Medulla oblongata (tissue), 1 donor: Measurements from ENCODE around the gene GCKR.
A peak's percentile ranks its signal among the peaks of the same experiment; 100 is the strongest.

Source experiments
- DNase-seq: peaks from one replicate; pipeline ENCODE4 v3.0.0-alpha.2; 2015; ENCODE audit errors: extremely low spot score

The GCKR gene

GRCh38 chr2:27496357-27497287, at the start of gene GCKR:
Gene GCKR (plus strand): TSS chr2:27496839. CDS start chr2:27496905, 66 bp downstream.
- no peak for DNase-seq

GRCh38 chr2:27448381-27448780, 48.3 kb upstream of the GCKR start:
- DNase-seq = no peak

GRCh38 chr2:27451095-27451494, 45.5 kb upstream of the GCKR start:
- no peak for DNase-seq

GRCh38 chr2:27453968-27454367, 42.7 kb upstream of the GCKR start:
- no peak for DNase-seq

GRCh38 chr2:27461118-27461517, 35.5 kb upstream of the GCKR start:
- DNase-seq = no peak

- no peak for DNase-seq
Observed at GRCh38 chr2:27464443-27464842, 32.2 kb upstream of the GCKR start.

GRCh38 chr2:27471961-27472360, 24.7 kb upstream of the GCKR start:
- no peak for DNase-seq

GRCh38 chr2:27485496-27485895, 11.1 kb upstream of the GCKR start:
- DNase-seq = peak; percentile 70

- DNase-seq = no peak
Observed at GRCh38 chr2:27489118-27489497, 7.5 kb upstream of the GCKR start.

GRCh38 chr2:27489498-27490397, 6.9 kb upstream of the GCKR start, which contains the start of gene IFT172:
Gene IFT172 (minus strand): TSS chr2:27489743. CDS start chr2:27489653, 90 bp downstream.
- peak; percentile 99 for DNase-seq

- DNase-seq = no peak
Observed at GRCh38 chr2:27492557-27492956, 4.1 kb upstream of the GCKR start.

- DNase-seq = no peak
Observed at GRCh38 chr2:27493948-27494283, 2.7 kb upstream of the GCKR start.

- peak; percentile 21 for DNase-seq
Observed at GRCh38 chr2:27494284-27494943, 2.2 kb upstream of the GCKR start.

- no peak for DNase-seq
Observed at GRCh38 chr2:27494944-27495554, 1.6 kb upstream of the GCKR start, which contains the start of gene FNDC4. Gene FNDC4 (minus strand): TSS chr2:27495200. CDS start chr2:27494679, 521 bp downstream.

GRCh38 chr2:27495840-27496356, 741 bp upstream of the GCKR start:
- no peak for DNase-seq

GRCh38 chr2:27497288-27497627, 619 bp downstream of the GCKR start:
- DNase-seq = no peak

- no peak for DNase-seq
Observed at GRCh38 chr2:27498975-27499374, 2.3 kb downstream of the GCKR start.

- no peak for DNase-seq
Observed at GRCh38 chr2:27501042-27501441, 4.4 kb downstream of the GCKR start.

- no peak for DNase-seq
Observed at GRCh38 chr2:27502142-27502541, 5.5 kb downstream of the GCKR start.

- DNase-seq = no peak
Observed at GRCh38 chr2:27506587-27506986, 9.9 kb downstream of the GCKR start.

GRCh38 chr2:27507293-27507692, 10.7 kb downstream of the GCKR start:
- DNase-seq = no peak
